GM12878 (cell line): Measurements from ENCODE around the gene UCN2. TPM values are rescaled to one million over a fixed set of nuclear protein-coding genes. Genes with fewer than 3 reads are reported as not detected.

ENCODE experiments used
- BCL11A ChIP-seq: IDR thresholded peaks from 2 replicates; pipeline ENCODE4 v1.6.1; 2011; ENCODE audit warnings: low read depth, low read length
- BCL3 ChIP-seq: IDR thresholded peaks from 2 replicates; pipeline ENCODE4 v1.6.1; 2011; ENCODE audit warnings: borderline replicate concordance, low read depth, mild to moderate bottlenecking, moderate library complexity, low read length; ENCODE audit not compliant: insufficient read depth, poor library complexity, severe bottlenecking
- BHLHE40 ChIP-seq, 2 experiments: fragments of 450-650 bp in 1 of 2; IDR thresholded peaks; 2 replicates each; pipeline ENCODE4 v1.6.1; 2011 to 2017; ENCODE audit warnings: low read depth in 2 of 2, borderline replicate concordance in 1 of 2, improper control_type of control experiment in 1 of 2, low read length in 1 of 2, mild to moderate bottlenecking in 1 of 2
- E4F1 ChIP-seq: fragments of 450-650 bp; IDR thresholded peaks from 2 replicates; pipeline ENCODE4 v1.6.1; 2018; ENCODE audit warnings: borderline replicate concordance, mild to moderate bottlenecking; ENCODE audit not compliant: partially characterized antibody
- FOS ChIP-seq: IDR thresholded peaks from 3 replicates; pipeline ENCODE4 v1.6.1; 2011; ENCODE audit warnings: borderline replicate concordance; ENCODE audit not compliant: insufficient read length; ENCODE audit errors: extremely low read depth
- HDAC6 ChIP-seq: fragments of 200-600 bp; sonication (generic); IDR thresholded peaks from one replicate; pipeline ENCODE4 v1.8.0; 2017; ENCODE audit warnings: antibody characterized with exemption; ENCODE audit not compliant: unreplicated experiment
- HDGF ChIP-seq: fragments of 450-650 bp; IDR thresholded peaks from 2 replicates; pipeline ENCODE4 v1.6.1; 2016; ENCODE audit warnings: antibody characterized with exemption
- JUNB ChIP-seq: IDR thresholded peaks from 2 replicates; pipeline ENCODE4 v1.6.1; 2016; ENCODE audit warnings: antibody characterized with exemption, mild to moderate bottlenecking
- JUND ChIP-seq: IDR thresholded peaks from 2 replicates; pipeline ENCODE4 v1.6.1; 2012; ENCODE audit warnings: low read depth, mild to moderate bottlenecking, low read length, improper control_type of control experiment, moderate library complexity
- MEF2B ChIP-seq: fragments of 450-650 bp; IDR thresholded peaks from 2 replicates; pipeline ENCODE4 v1.6.1; 2018; ENCODE audit warnings: mild to moderate bottlenecking, moderate library complexity; ENCODE audit not compliant: partially characterized antibody, poor library complexity, severe bottlenecking
- PAX5 ChIP-seq: IDR thresholded peaks from 2 replicates; pipeline ENCODE4 v1.6.1; 2011; ENCODE audit warnings: low read depth, low read length, borderline replicate concordance
- RAD21 ChIP-seq: IDR thresholded peaks from 2 replicates; pipeline ENCODE4 v1.6.1; 2011; ENCODE audit warnings: mild to moderate bottlenecking, low read depth, low read length, moderate library complexity; ENCODE audit not compliant: insufficient read depth
- RELA ChIP-seq: fragments of 450-650 bp; IDR thresholded peaks from 2 replicates; pipeline ENCODE4 v1.8.0; 2014; ENCODE audit warnings: borderline replicate concordance; ENCODE audit not compliant: partially characterized antibody
- SKIL ChIP-seq: fragments of 450-650 bp; IDR thresholded peaks from 2 replicates; pipeline ENCODE4 v1.6.1; 2017; ENCODE audit warnings: mild to moderate bottlenecking, low read depth, inconsistent platforms; ENCODE audit not compliant: poor library complexity, severe bottlenecking
- SMARCA5 ChIP-seq: fragments of 450-650 bp; IDR thresholded peaks from 2 replicates; pipeline ENCODE4 v1.6.1; 2017; ENCODE audit warnings: mild to moderate bottlenecking
- SMC3 ChIP-seq: IDR thresholded peaks from 2 replicates; pipeline ENCODE4 v1.6.1; 2011; ENCODE audit warnings: low read length, improper control_type of control experiment, borderline replicate concordance
- STAT3 ChIP-seq: IDR thresholded peaks from 2 replicates; pipeline ENCODE4 v1.6.1; 2011; ENCODE audit warnings: low read depth, low read length, improper control_type of control experiment
- TARDBP ChIP-seq: IDR thresholded peaks from 2 replicates; pipeline ENCODE4 v1.6.1; 2016; ENCODE audit warnings: borderline replicate concordance
- YY1 ChIP-seq: IDR thresholded peaks from 2 replicates; pipeline ENCODE4 v1.6.1; 2011; ENCODE audit warnings: low read depth, mild to moderate bottlenecking, low read length
- polyA plus RNA-seq, 11 experiments: library from polyadenylated mRNA; depleted of rRNA in 4 of 11; unstranded in 6 of 11; stranded (reverse) in 5 of 11; fragments of >200 nt; fragmentation: Nextera tagmentation in 4 of 11; fragmentation: Illumina TruSeq in 1 of 11; extraction: Ambion mirVana in 4 of 11; extraction: Trizol in 1 of 11; gene quantifications; 1 replicate in 1 of 11; 2 replicates in 10 of 11; pipeline versions ENCODE4 v1.2.1 to v1.2.3, GENCODE V29; 2011 to 2016; ENCODE audit warnings: inconsistent platforms in 2 of 11, missing spikeins in 2 of 11, low read depth in 1 of 11
- total RNA-seq, 4 experiments: library from RNA; depleted of rRNA in 3 of 4; stranded (reverse); fragments of >200 nt in 3 of 4; fragmentation: Illumina TruSeq in 1 of 4; extraction: Trizol in 1 of 4; gene quantifications; 2 replicates each; pipeline versions ENCODE4 v1.2.1 to v1.2.3, GENCODE V29; 2013 to 2021

UCN2 gene
- total and polyA plus RNA-seq, 10 of the 15 experiments (the other 5 are each of a cell fraction or from before 2014, with no cell fraction given) = 0.05 TPM; not detected in 9

GRCh38 chr3:48548729-48549705, 14.6 kb downstream of the UCN2 start (continued):
- no peak for TF ChIP-seq BCL3
- peak; percentile 69; the same call in 1 of the 2 replicates for TF ChIP-seq YY1
- no peak for TF ChIP-seq BHLHE40 (IDR thresholded peaks at IDR 0.05; ENCODE audit: borderline replicate concordance in 1 of 2, low read depth in 2 of 2, low read length in 1 of 2)
- no peak for TF ChIP-seq HDAC6
- no peak for TF ChIP-seq PAX5
- TF ChIP-seq SMC3 = peak; percentile 87
- no peak for TF ChIP-seq BCL11A
- TF ChIP-seq SKIL = no peak
- no peak for TF ChIP-seq FOS
- TF ChIP-seq JUNB = no peak
- no peak for TF ChIP-seq MEF2B
- TF ChIP-seq RAD21 = peak; percentile 93
- no peak for TF ChIP-seq E4F1
- no peak for TF ChIP-seq TARDBP
- TF ChIP-seq HDGF = no peak
- peak; percentile 47; the same call in 1 of the 2 replicates for TF ChIP-seq SMARCA5
- TF ChIP-seq RELA = no peak
- TF ChIP-seq STAT3 = no peak
- no peak for TF ChIP-seq JUND
